Measurements from ENCODE around the gene RAI1. TPM values are rescaled to one million over a fixed set of nuclear protein-coding genes. Genes with fewer than 3 reads are reported as not detected.
A peak's percentile ranks its signal among the peaks of the same experiment; 100 is the strongest.

RAI1 gene
- total RNA-seq, 2 experiments from 2014 or later, result 17.1 to 49.4 TPM

DNA sequence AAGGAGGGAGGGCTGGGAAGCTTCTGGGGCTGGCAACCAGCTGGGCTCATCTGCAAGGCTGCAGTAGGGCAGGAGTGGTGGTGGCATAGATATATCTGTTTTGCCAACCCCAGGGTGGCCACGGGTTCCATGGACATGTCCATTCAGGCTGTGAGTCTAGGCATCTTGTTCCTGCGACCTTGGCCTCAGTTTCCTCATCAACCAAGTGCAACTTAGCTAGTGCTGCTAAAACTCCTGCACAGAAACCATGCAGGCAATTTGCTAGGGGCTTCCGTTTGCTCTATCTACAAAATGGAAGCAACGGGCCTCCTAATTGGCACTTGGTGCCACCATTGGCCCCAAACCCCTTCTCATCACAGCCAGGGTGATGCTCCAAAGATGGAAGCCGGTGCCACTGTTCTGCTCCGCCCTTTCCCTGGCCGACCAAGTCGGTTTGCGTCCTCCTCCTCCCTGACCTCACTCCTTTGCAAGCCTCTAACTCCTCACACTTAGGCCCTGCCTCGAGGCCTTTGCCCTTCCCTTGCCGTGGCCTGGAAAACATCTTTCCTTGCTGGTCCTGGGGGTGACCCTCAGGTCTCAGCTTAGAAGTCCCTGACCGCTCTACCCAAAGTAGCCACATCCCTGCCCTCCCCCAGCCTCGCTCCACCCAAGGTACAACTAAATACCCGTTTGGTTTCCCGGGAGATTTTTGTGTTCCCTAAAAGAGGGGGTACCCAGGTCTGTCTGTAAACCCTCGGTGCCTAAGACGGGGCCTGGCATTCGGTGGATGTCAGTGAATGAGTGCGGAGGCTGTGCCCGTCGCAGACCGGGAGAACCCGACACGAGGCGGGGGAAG, 154.4 kb downstream of the RAI1 start:
- Histone ChIP-seq H3K27ac (ENCODE audit: low read depth, low read length, poor library complexity, severe bottlenecking) (peak overlapping the region; percentile 88), H3K79me2 (ENCODE audit: insufficient read depth, low read depth, low read length) (peaks cover 46% of the 10 kb centered on the region), H3K9me3 (ENCODE audit: low read length) (no peaks in the 10 kb centered on the region), H3K9me2 (ENCODE audit: insufficient read depth, low read length) (no peaks in the 10 kb centered on the region), H3K4me3 (ENCODE audit: low read depth, low read length, poor library complexity, severe bottlenecking) (peak overlapping the region; percentile 77), H3K4me1 (ENCODE audit: insufficient read depth, low read length, poor library complexity, severe bottlenecking) (peaks cover 67% of the 10 kb centered on the region), H2AFZ (ENCODE audit: low read length) (no peak overlapping the region), H3K4me2 (ENCODE audit: low read length) (peak overlapping the region; percentile 93), H4K20me1 (ENCODE audit: insufficient read depth, low read length) (no peaks in the 10 kb centered on the region), H3K36me3 (ENCODE audit: insufficient read depth, low read length) (peaks cover 24% of the 10 kb centered on the region)
- ChIA-PET CTCF (ENCODE audit: unreplicated experiment) (interaction anchor here (0.7 to 1.5 kb wide), 6 partner anchors 8 to 28 kb away, joined by 3 to 4 read pairs (median 4); no protein-coding TSS in a partner anchor), POLR2A (interaction anchor here (1.0 to 2.5 kb wide), 11 partner anchors 9 to 86 kb away, joined by 3 to 10 read pairs (median 5); no protein-coding TSS in a partner anchor)
- intact Hi-C loops (cut with micrococcal nuclease; ENCODE audit: unreplicated experiment), result loop anchor here (2.0 kb wide), 1 partner anchor 79 kb away; no protein-coding TSS in a partner anchor
- TF ChIP-seq CTCF (conservative IDR thresholded peaks at IDR 0.05; ENCODE audit: low read length) (no peak), EZH2phosphoT487 (IDR thresholded peaks at IDR 0.05; ENCODE audit: borderline replicate concordance, low read depth, low read length) (no peak)
- BruUV-seq (replicated peaks), result no TSS peak
- DNase-seq (ENCODE audit: low spot score), result peak; percentile 30

- no peaks in the 10 kb centered on the region for H3K9me2 ChIP-seq (ENCODE audit: insufficient read depth, low read length)
- TF ChIP-seq CTCF (conservative IDR thresholded peaks at IDR 0.05; ENCODE audit: low read length) (no peak), EZH2phosphoT487 (IDR thresholded peaks at IDR 0.05; ENCODE audit: borderline replicate concordance, low read depth, low read length) (no peak)
- no peaks in the 10 kb centered on the region for H3K9me3 ChIP-seq (ENCODE audit: low read length)
- intact Hi-C loops (cut with micrococcal nuclease; ENCODE audit: unreplicated experiment), result loop anchor here (2.0 kb wide), 1 partner anchor 80 kb away; no protein-coding TSS in a partner anchor
- peak overlapping the region; percentile 88 for H3K27ac ChIP-seq (ENCODE audit: low read depth, low read length, poor library complexity, severe bottlenecking)
- DNase-seq (ENCODE audit: low spot score), result peak; percentile 98
- no peak overlapping the region for H2AFZ ChIP-seq (ENCODE audit: low read length)
- POLR2A ChIA-PET, result interaction anchor here (0.5 to 2.5 kb wide), 11 partner anchors 10 to 254 kb away, joined by 3 to 10 read pairs (median 5); no protein-coding TSS in a partner anchor
- H4K20me1 ChIP-seq (ENCODE audit: insufficient read depth, low read length), result no peaks in the 10 kb centered on the region
- H3K4me2 ChIP-seq (ENCODE audit: low read length), result peak overlapping the region; percentile 93
- BruUV-seq (replicated peaks), result no TSS peak
- H3K4me3 ChIP-seq (ENCODE audit: low read depth, low read length, poor library complexity, severe bottlenecking), result peak overlapping the region; percentile 77
- H3K79me2 ChIP-seq (ENCODE audit: insufficient read depth, low read depth, low read length), result peaks cover 44% of the 10 kb centered on the region
- peaks cover 71% of the 10 kb centered on the region for H3K4me1 ChIP-seq (ENCODE audit: insufficient read depth, low read length, poor library complexity, severe bottlenecking)
- H3K36me3 ChIP-seq (ENCODE audit: insufficient read depth, low read length), result peaks cover 24% of the 10 kb centered on the region
- CTCF ChIA-PET (ENCODE audit: unreplicated experiment), result interaction anchor here (0.9 to 1.5 kb wide), 5 partner anchors 9 to 28 kb away, joined by 3 to 4 read pairs (median 4); no protein-coding TSS in a partner anchor
Measured at GRCh38 chr17:17836250-17836817, 155.1 kb downstream of the RAI1 start.

All from OCI-LY7 (cell line).